ENCODE results near the gene DAP.

Gene DAP

GRCh38 chr5:10707198-10708142, 53.6 kb downstream of the DAP start:
- Mint-ChIP-seq H3K4me3 (no peak overlapping the region), H3K36me3 (ENCODE audit: insufficient read depth) (peaks cover 4% of the 10 kb centered on the region), H3K4me1 (ENCODE audit: low read depth in 2 of 2) (peaks cover 32 to 50% of the 10 kb centered on the region in 2 donors), H3K27me3 (no peaks in the 10 kb centered on the region), H3K27ac (peak overlapping the region; percentile 0 to 69), H3K9me3 (no peaks in the 10 kb centered on the region)
- DNase-seq (no peak), ATAC-seq (replicated peaks) (no peak)

GRCh38 chr5:10706326-10706725, 54.7 kb downstream of the DAP start:
- H3K4me1 Mint-ChIP-seq (ENCODE audit: low read depth in 2 of 2), result peaks cover 32 to 39% of the 10 kb centered on the region in 2 donors
- no peak for ATAC-seq (replicated peaks)
- no peaks in the 10 kb centered on the region for H3K9me3 Mint-ChIP-seq
- H3K27me3 Mint-ChIP-seq, result no peaks in the 10 kb centered on the region
- peak overlapping the region; percentile 86 to 87 for H3K27ac Mint-ChIP-seq
- no peak overlapping the region for H3K4me3 Mint-ChIP-seq
- peaks cover 4% of the 10 kb centered on the region for H3K36me3 Mint-ChIP-seq (ENCODE audit: insufficient read depth)
- no peak for DNase-seq

- ATAC-seq (replicated peaks), result no peak
- Mint-ChIP-seq H3K27ac (peak overlapping the region; percentile 86 to 87), H3K9me3 (no peaks in the 10 kb centered on the region), H3K36me3 (ENCODE audit: insufficient read depth) (peaks cover 4% of the 10 kb centered on the region), H3K4me3 (no peak overlapping the region), H3K27me3 (no peaks in the 10 kb centered on the region), H3K4me1 (ENCODE audit: low read depth in 2 of 2) (peaks cover 30 to 37% of the 10 kb centered on the region in 2 donors)
- DNase-seq, result no peak
Measured at GRCh38 chr5:10705747-10706146, 55.3 kb downstream of the DAP start.

GRCh38 chr5:10704949-10705621, 55.9 kb downstream of the DAP start:
- Mint-ChIP-seq H3K4me3 (peak overlapping the region; percentile 10 to 20), H3K4me1 (ENCODE audit: low read depth in 2 of 2) (peaks cover 28 to 34% of the 10 kb centered on the region in 2 donors), H3K36me3 (ENCODE audit: insufficient read depth) (peaks cover 4% of the 10 kb centered on the region), H3K9me3 (no peaks in the 10 kb centered on the region), H3K27me3 (no peaks in the 10 kb centered on the region), H3K27ac (peak overlapping the region; percentile 86 to 87)
- ATAC-seq (replicated peaks) (peak; percentile 77), DNase-seq (peak in 1 of 3 experiments; percentile 3)

- ATAC-seq (replicated peaks) (no peak), DNase-seq (no peak)
- Mint-ChIP-seq H3K9me3 (no peaks in the 10 kb centered on the region), H3K4me3 (no peak overlapping the region), H3K36me3 (ENCODE audit: insufficient read depth) (peaks cover 4% of the 10 kb centered on the region), H3K4me1 (ENCODE audit: low read depth in 2 of 2) (peaks cover 28 to 44% of the 10 kb centered on the region in 2 donors), H3K27me3 (no peaks in the 10 kb centered on the region), H3K27ac (peak overlapping the region; percentile 68 to 87)
Measured at GRCh38 chr5:10703676-10704075, 57.4 kb downstream of the DAP start.

GRCh38 chr5:10702911-10703491, 58.0 kb downstream of the DAP start:
- Mint-ChIP-seq H3K27ac (peak overlapping the region; percentile 68 to 87), H3K4me3 (peak overlapping the region in 1 of 2 donors; percentile 10), H3K27me3 (no peaks in the 10 kb centered on the region), H3K36me3 (ENCODE audit: insufficient read depth) (peaks cover 4% of the 10 kb centered on the region), H3K9me3 (no peaks in the 10 kb centered on the region), H3K4me1 (ENCODE audit: low read depth in 2 of 2) (peaks cover 32 to 43% of the 10 kb centered on the region in 2 donors)
- no peak for DNase-seq
- no peak for ATAC-seq (replicated peaks)

- no peak for DNase-seq
- H3K27ac Mint-ChIP-seq, result peak overlapping the region; percentile 28 to 51
- no peaks in the 10 kb centered on the region for H3K9me3 Mint-ChIP-seq
- H3K4me1 Mint-ChIP-seq (ENCODE audit: low read depth in 2 of 2), result peaks cover 28 to 39% of the 10 kb centered on the region in 2 donors
- peaks cover 4% of the 10 kb centered on the region for H3K36me3 Mint-ChIP-seq (ENCODE audit: insufficient read depth)
- H3K4me3 Mint-ChIP-seq, result no peak overlapping the region
- H3K27me3 Mint-ChIP-seq, result no peaks in the 10 kb centered on the region
- ATAC-seq (replicated peaks), result no peak
Measured at GRCh38 chr5:10702040-10702629, 58.9 kb downstream of the DAP start.

- Mint-ChIP-seq H3K27ac (peak overlapping the region in 1 of 2 donors; percentile 51), H3K9me3 (no peaks in the 10 kb centered on the region), H3K4me1 (ENCODE audit: low read depth in 2 of 2) (peaks cover 25 to 37% of the 10 kb centered on the region in 2 donors), H3K4me3 (no peak overlapping the region), H3K27me3 (no peaks in the 10 kb centered on the region), H3K36me3 (ENCODE audit: insufficient read depth) (peaks cover 4% of the 10 kb centered on the region)
- DNase-seq (peak; percentile 12 to 26 (median 14)), ATAC-seq (replicated peaks) (no peak)
Measured at GRCh38 chr5:10701567-10702039, 59.4 kb downstream of the DAP start.

- Mint-ChIP-seq H3K27ac (peak overlapping the region in 1 of 2 donors; percentile 51), H3K4me3 (no peak overlapping the region), H3K36me3 (ENCODE audit: insufficient read depth) (peaks cover 4% of the 10 kb centered on the region), H3K4me1 (ENCODE audit: low read depth in 2 of 2) (peaks cover 30 to 42% of the 10 kb centered on the region in 2 donors), H3K9me3 (no peaks in the 10 kb centered on the region), H3K27me3 (no peaks in the 10 kb centered on the region)
- ATAC-seq (replicated peaks) (no peak), DNase-seq (no peak)
Measured at GRCh38 chr5:10700516-10700915, 60.5 kb downstream of the DAP start.

GRCh38 chr5:10699987-10700386, 61.0 kb downstream of the DAP start:
- H3K36me3 Mint-ChIP-seq (ENCODE audit: insufficient read depth), result peaks cover 4% of the 10 kb centered on the region
- H3K4me1 Mint-ChIP-seq (ENCODE audit: low read depth in 2 of 2), result peaks cover 25 to 38% of the 10 kb centered on the region in 2 donors
- no peaks in the 10 kb centered on the region for H3K27me3 Mint-ChIP-seq
- H3K4me3 Mint-ChIP-seq, result no peak overlapping the region
- ATAC-seq (replicated peaks) (peak; percentile 7), DNase-seq (no peak)
- no peaks in the 10 kb centered on the region for H3K9me3 Mint-ChIP-seq
- peak overlapping the region; percentile 48 to 51 for H3K27ac Mint-ChIP-seq

- H3K4me3 Mint-ChIP-seq, result no peak overlapping the region
- peaks cover 19 to 33% of the 10 kb centered on the region in 2 donors for H3K4me1 Mint-ChIP-seq (ENCODE audit: low read depth in 2 of 2)
- no peak for DNase-seq
- H3K9me3 Mint-ChIP-seq, result no peaks in the 10 kb centered on the region
- H3K36me3 Mint-ChIP-seq (ENCODE audit: insufficient read depth), result peaks cover 1% of the 10 kb centered on the region
- H3K27ac Mint-ChIP-seq, result peak overlapping the region; percentile 48 to 73
- ATAC-seq (replicated peaks), result no peak
- H3K27me3 Mint-ChIP-seq, result no peaks in the 10 kb centered on the region
Measured at GRCh38 chr5:10699281-10699874, 61.7 kb downstream of the DAP start.

GRCh38 chr5:10695759-10696543, 65.1 kb downstream of the DAP start:
- Mint-ChIP-seq H3K4me1 (ENCODE audit: low read depth in 2 of 2) (peaks cover 18 to 31% of the 10 kb centered on the region in 2 donors), H3K36me3 (ENCODE audit: insufficient read depth) (no peaks in the 10 kb centered on the region), H3K4me3 (peak overlapping the region in 1 of 2 donors; percentile 17), H3K27ac (peak overlapping the region; percentile 9 to 84), H3K9me3 (no peaks in the 10 kb centered on the region), H3K27me3 (no peaks in the 10 kb centered on the region)
- peak; percentile 57 for ATAC-seq (replicated peaks)
- no peak for DNase-seq
